OCI-LY3 (cell line): ENCODE measurements around the gene ENDOD1.
A peak's percentile ranks its signal among the peaks of the same experiment; 100 is the strongest.

Experiments used
- H2AFZ ChIP-seq: fragments of 200-600, 300-600 bp; shearing (Covaris generic); 2 replicates; pipeline ENCODE4 v1.6.0; 2014; ENCODE audit warnings: antibody characterized with exemption, low read depth, low read length
- H3K27ac ChIP-seq: fragments of 200-600, 300-600 bp; sonication (generic); 2 replicates; pipeline ENCODE4 v1.5.1; 2014; ENCODE audit warnings: mild to moderate bottlenecking, low read length, moderate library complexity, mixed read lengths
- H3K27me3 ChIP-seq: fragments of 200-600, 300-600 bp; sonication (generic); 2 replicates; pipeline ENCODE4 v1.6.1; 2014; ENCODE audit warnings: low read depth, low read length, mixed read lengths
- H3K36me3 ChIP-seq: fragments of 200-600, 300-600 bp; sonication (generic); replicated peaks from 2 replicates; pipeline ENCODE3; 2014; ENCODE audit warnings: low read depth, low read length, mixed read lengths
- H3K4me1 ChIP-seq: fragments of 300-600, 200-600 bp; sonication (generic); 2 replicates; pipeline ENCODE4 v1.6.1; 2014; ENCODE audit warnings: low read length, mixed read lengths
- H3K4me2 ChIP-seq: fragments of 200-600, 300-600 bp; sonication (generic); 2 replicates; pipeline ENCODE4 v1.6.1; 2014; ENCODE audit warnings: low read length, mixed read lengths
- H3K4me3 ChIP-seq: fragments of 300-600, 200-600 bp; sonication (generic); 2 replicates; pipeline ENCODE4 v1.5.1; 2014; ENCODE audit warnings: antibody characterized with exemption, mild to moderate bottlenecking, low read length, moderate library complexity
- H3K79me2 ChIP-seq: fragments of 300-600, 200-600 bp; shearing (Covaris generic); 2 replicates; pipeline ENCODE4 v1.6.1; 2014; ENCODE audit warnings: mild to moderate bottlenecking, low read length, mixed read lengths
- H3K9ac ChIP-seq: fragments of 300-600, 200-600 bp; shearing (Covaris generic); 2 replicates; pipeline ENCODE4 v1.6.0; 2014; ENCODE audit warnings: mild to moderate bottlenecking, low read length, moderate library complexity
- H3K9me3 ChIP-seq: fragments of 200-600, 300-600 bp; shearing (Covaris generic); 2 replicates; pipeline ENCODE4 v1.6.1; 2014; ENCODE audit warnings: low read length, mixed read lengths; ENCODE audit not compliant: insufficient read depth
- H4K20me1 ChIP-seq: fragments of 200-600, 300-600 bp; sonication (generic); 2 replicates; pipeline ENCODE4 v1.6.1; 2016; ENCODE audit warnings: low read length, mixed read lengths; ENCODE audit not compliant: insufficient read depth
- CTCF ChIP-seq: fragments of 200-600, 300-600 bp; sonication (generic); IDR thresholded peaks from 2 replicates; pipeline ENCODE4 v1.5.1; 2014; ENCODE audit warnings: antibody characterized with exemption, low read length, low read depth
- EZH2phosphoT487 ChIP-seq: fragments of 200-600 bp; shearing (Covaris generic); IDR thresholded peaks from 2 replicates; pipeline ENCODE4 v1.6.1; 2018; ENCODE audit warnings: antibody characterized with exemption, mixed run types, low read depth

ENDOD1 gene

GRCh38 chr11:95095858-95096587 is 6.4 kb downstream of the ENDOD1 start:
- Histone ChIP-seq H3K9ac (no peak overlapping the region), H3K4me1 (peaks cover 48% of the 10 kb centered on the region), H3K4me3 (peak overlapping the region; percentile 54), H4K20me1 (no peaks in the 10 kb centered on the region), H2AFZ (no peak overlapping the region), H3K27me3 (peaks cover 13% of the 10 kb centered on the region), H3K27ac (peak overlapping the region; percentile 33; the same call in 1 of the 2 replicates), H3K36me3 (no peaks in the 10 kb centered on the region), H3K9me3 (no peaks in the 10 kb centered on the region), H3K4me2 (peak overlapping the region; percentile 75), H3K79me2 (no peaks in the 10 kb centered on the region)
- TF ChIP-seq CTCF = no peak
- TF ChIP-seq EZH2phosphoT487 = no peak

- H3K4me3 ChIP-seq = no peak overlapping the region
- H3K27ac ChIP-seq = no peak overlapping the region
- H3K9me3 ChIP-seq = no peaks in the 10 kb centered on the region
- H2AFZ ChIP-seq = no peak overlapping the region
- no peaks in the 10 kb centered on the region for H3K36me3 ChIP-seq
- no peak overlapping the region for H3K9ac ChIP-seq
- H3K4me2 ChIP-seq = no peak overlapping the region
- H3K79me2 ChIP-seq = no peaks in the 10 kb centered on the region
- no peak for TF ChIP-seq CTCF
- no peak for TF ChIP-seq EZH2phosphoT487
- no peaks in the 10 kb centered on the region for H4K20me1 ChIP-seq
- H3K27me3 ChIP-seq = peaks cover 3% of the 10 kb centered on the region; the same call in 1 of the 2 replicates
- H3K4me1 ChIP-seq = peaks cover 48% of the 10 kb centered on the region
Measured at GRCh38 chr11:95097209-95097608, 7.6 kb downstream of the ENDOD1 start.

- no peaks in the 10 kb centered on the region for H3K9me3 ChIP-seq
- H3K4me3 ChIP-seq = no peak overlapping the region
- no peak overlapping the region for H3K4me2 ChIP-seq
- no peak overlapping the region for H3K27ac ChIP-seq
- H3K79me2 ChIP-seq = no peaks in the 10 kb centered on the region
- no peak overlapping the region for H2AFZ ChIP-seq
- TF ChIP-seq CTCF (no peak), EZH2phosphoT487 (no peak)
- no peaks in the 10 kb centered on the region for H3K36me3 ChIP-seq
- no peak overlapping the region for H3K9ac ChIP-seq
- no peaks in the 10 kb centered on the region for H4K20me1 ChIP-seq
- peaks cover 3% of the 10 kb centered on the region; the same call in 1 of the 2 replicates for H3K27me3 ChIP-seq
- peaks cover 35% of the 10 kb centered on the region for H3K4me1 ChIP-seq
Measured at GRCh38 chr11:95098826-95099225, 9.2 kb downstream of the ENDOD1 start.

- Histone ChIP-seq H3K9ac (no peak overlapping the region), H3K4me2 (no peak overlapping the region)
Measured at GRCh38 chr11:95100191-95100648, 10.6 kb downstream of the ENDOD1 start.

More at GRCh38 chr11:95100191-95100648, 10.6 kb downstream of the ENDOD1 start:
- Histone ChIP-seq H3K4me1 (peaks cover 21% of the 10 kb centered on the region), H4K20me1 (no peaks in the 10 kb centered on the region), H3K27me3 (peaks cover 3% of the 10 kb centered on the region; the same call in 1 of the 2 replicates), H3K79me2 (no peaks in the 10 kb centered on the region), H3K9me3 (no peaks in the 10 kb centered on the region), H2AFZ (no peak overlapping the region), H3K36me3 (no peaks in the 10 kb centered on the region), H3K27ac (no peak overlapping the region), H3K4me3 (no peak overlapping the region)
- TF ChIP-seq CTCF = no peak
